ENCODE measurements around the gene SMYD2.
A peak's percentile ranks its signal among the peaks of the same experiment; 100 is the strongest.

SMYD2 gene

DNA sequence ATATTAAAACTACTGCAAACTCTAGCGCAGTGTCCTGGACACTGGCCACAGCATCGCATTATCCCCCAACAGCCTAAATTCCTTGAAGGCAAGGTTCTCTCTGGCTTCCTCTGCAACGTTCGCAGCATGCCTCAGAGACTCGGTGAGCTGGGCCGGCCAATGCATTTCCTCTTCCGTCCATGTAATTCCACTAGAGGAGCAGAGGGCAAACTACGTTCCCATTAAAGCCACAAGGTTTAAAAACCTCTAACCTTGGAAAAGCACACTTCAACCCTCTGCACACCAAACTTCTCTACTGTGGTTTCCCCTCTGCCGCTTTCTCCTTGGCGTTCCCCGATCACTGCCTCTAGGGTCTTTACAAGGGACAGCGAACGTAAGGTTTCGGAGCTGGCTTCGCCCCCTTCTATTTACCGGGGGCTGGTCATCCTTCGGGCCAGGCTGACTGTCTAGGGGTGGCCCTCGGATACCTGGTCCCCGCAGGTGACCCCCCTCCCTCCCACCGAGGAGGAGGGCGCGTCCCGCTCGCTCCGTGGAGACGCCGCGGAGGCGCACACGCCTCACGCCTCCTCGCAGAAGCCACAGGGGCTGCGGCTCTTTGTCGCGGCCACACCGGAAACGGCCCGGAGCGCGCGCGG lies 456 bp upstream of the SMYD2 start:
- TF ChIP-seq, protein P1, sequence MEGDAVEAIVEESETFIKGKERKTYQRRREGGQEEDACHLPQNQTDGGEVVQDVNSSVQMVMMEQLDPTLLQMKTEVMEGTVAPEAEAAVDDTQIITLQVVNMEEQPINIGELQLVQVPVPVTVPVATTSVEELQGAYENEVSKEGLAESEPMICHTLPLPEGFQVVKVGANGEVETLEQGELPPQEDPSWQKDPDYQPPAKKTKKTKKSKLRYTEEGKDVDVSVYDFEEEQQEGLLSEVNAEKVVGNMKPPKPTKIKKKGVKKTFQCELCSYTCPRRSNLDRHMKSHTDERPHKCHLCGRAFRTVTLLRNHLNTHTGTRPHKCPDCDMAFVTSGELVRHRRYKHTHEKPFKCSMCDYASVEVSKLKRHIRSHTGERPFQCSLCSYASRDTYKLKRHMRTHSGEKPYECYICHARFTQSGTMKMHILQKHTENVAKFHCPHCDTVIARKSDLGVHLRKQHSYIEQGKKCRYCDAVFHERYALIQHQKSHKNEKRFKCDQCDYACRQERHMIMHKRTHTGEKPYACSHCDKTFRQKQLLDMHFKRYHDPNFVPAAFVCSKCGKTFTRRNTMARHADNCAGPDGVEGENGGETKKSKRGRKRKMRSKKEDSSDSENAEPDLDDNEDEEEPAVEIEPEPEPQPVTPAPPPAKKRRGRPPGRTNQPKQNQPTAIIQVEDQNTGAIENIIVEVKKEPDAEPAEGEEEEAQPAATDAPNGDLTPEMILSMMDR (IDR thresholded peaks at IDR 0.05; ENCODE audit: insufficient read depth, low read depth, low read length, missing control alignments), result no peak
- peak overlapping the region; percentile 66 for H3K4me3 ChIP-seq (ENCODE audit: low read length)
- peak; percentile 40 for DNase-seq (ENCODE audit: low read depth)

- H3K4me3 ChIP-seq (ENCODE audit: low read length), result peak overlapping the region; percentile 64
- TF ChIP-seq, protein P1 (IDR thresholded peaks at IDR 0.05; ENCODE audit: insufficient read depth, low read depth, low read length, missing control alignments), result no peak
- DNase-seq (ENCODE audit: low read depth), result peak; percentile 79
Observed at GRCh38 chr1:214281720-214282629, 1.0 kb downstream of the SMYD2 start.

- H3K4me3 ChIP-seq (ENCODE audit: low read length), result no peak overlapping the region
- TF ChIP-seq, protein P1 (IDR thresholded peaks at IDR 0.05; ENCODE audit: insufficient read depth, low read depth, low read length, missing control alignments), result no peak
- DNase-seq (ENCODE audit: low read depth), result no peak
Observed at GRCh38 chr1:214282630-214283242, 1.8 kb downstream of the SMYD2 start.

DNA sequence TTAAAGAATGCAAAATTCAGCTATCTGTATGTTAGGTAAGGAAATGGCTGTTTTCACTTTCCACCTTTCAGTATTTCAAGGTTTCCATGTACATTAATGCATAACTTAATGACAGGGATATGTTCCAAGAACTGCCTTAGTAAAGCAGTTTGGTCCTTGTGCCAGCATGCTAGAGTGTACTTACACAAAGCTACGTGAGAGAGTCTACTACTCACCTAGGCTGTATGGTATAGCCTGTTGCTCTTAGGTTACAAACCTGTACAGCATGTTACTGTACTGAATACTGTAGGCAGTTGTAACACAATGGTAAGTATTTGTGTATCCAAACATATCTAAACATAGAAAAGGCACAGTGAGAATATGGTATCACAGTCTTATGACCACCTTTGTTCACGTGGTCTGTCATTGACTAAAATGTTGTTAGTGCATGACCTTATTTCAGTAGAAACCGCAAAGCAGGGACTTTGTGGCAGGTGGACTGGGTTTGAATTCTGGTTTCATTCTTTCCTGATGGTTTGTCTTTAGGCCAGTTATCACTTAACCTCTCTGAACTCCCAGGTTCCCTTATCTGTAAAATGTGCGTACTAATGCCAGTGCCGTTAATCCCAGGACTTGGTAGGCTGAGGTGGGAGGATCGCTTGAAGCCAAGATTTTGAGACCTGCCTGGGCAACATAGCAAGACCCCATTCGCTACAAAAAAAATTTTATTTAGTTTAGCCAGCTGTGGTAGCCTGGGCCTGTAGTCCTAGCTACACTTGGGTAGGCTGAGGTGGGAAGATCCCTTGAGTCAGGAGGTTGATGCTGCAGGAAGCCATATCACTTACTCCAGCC lies 4.9 kb downstream of the SMYD2 start:
- H3K4me3 ChIP-seq (ENCODE audit: low read length), result no peak overlapping the region
- peak; percentile 26 for DNase-seq (ENCODE audit: low read depth)
- TF ChIP-seq, protein P1 (IDR thresholded peaks at IDR 0.05; ENCODE audit: insufficient read depth, low read depth, low read length, missing control alignments), result no peak

- TF ChIP-seq, protein P1 (IDR thresholded peaks at IDR 0.05; ENCODE audit: insufficient read depth, low read depth, low read length, missing control alignments), result no peak
- no peak overlapping the region for H3K4me3 ChIP-seq (ENCODE audit: low read length)
- DNase-seq (ENCODE audit: low read depth), result no peak
Observed at GRCh38 chr1:214287884-214288283, 6.9 kb downstream of the SMYD2 start.

DNA sequence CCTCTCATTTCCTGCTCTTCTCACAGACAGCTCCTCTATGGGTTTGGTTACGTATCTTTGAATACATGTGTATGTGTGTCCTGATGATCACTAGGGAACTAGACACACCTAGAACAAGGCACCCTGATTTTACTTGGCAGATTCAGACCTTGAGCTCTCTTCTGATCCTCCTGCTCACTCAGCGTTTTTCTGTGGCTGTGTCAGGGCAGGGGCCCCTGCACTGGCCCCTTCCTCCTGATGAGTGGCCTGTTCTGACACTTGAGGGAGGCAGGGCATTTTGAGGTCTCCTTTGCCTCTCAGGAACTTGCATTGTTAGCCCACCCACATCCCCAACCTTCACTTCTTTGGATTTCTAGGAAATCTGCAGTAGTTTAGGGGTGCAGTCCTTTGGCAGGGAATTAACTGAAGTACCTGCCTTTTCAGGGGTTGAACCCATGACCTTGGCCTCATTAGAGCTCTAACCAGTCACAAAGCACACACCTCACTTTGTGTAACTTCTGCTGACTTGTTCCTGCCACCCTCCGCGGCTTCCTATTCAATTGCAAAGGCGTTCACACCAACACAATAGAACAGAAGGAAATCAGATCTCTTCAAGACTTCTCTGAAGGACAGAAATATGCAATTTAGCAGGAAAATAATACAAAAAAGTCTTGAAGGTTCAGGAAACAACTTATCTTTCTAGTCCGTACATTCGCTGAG lies 8.8 kb downstream of the SMYD2 start:
- H3K4me3 ChIP-seq (ENCODE audit: low read length), result no peak overlapping the region
- TF ChIP-seq, protein P1 (IDR thresholded peaks at IDR 0.05; ENCODE audit: insufficient read depth, low read depth, low read length, missing control alignments), result no peak
- DNase-seq (ENCODE audit: low read depth), result no peak
